Stimulated activated effector memory CD8-positive, alpha-beta T cell treated with anti-CD3 and anti-CD28 coated beads, Interleukin-12 subunit alpha, Interleukin-12 subunit beta, amount 100 ng/mL, for 72 hours (primary cell): ENCODE measurements around the gene LZTFL1.
"Not testable (repeated sequence)": the region's sequence is repeated elsewhere in the genome, so short reads cannot be mapped to it uniquely, and the experiment has no call there.

ENCODE experiments used
- ATAC-seq: fragments of 150-1000 bp; cut with Tn5 transposase; 2 replicates; pipeline ENCODE4 v1.10.0; 2021
- DNase-seq, 2 donors: peaks; one replicate each; pipeline ENCODE4 v3.0.0; 2021 to 2022; ENCODE audit warnings: low spot score in 2 of 2
- H3K27ac Mint-ChIP-seq: one replicate; pipeline ENCODE4 v1.8.0; 2022; ENCODE audit warnings: mild to moderate bottlenecking, mixed read lengths
- H3K36me3 Mint-ChIP-seq: one replicate; pipeline ENCODE4 v1.8.0; 2022; ENCODE audit warnings: mild to moderate bottlenecking, mixed read lengths
- H3K4me1 Mint-ChIP-seq: one replicate; pipeline ENCODE4 v1.8.0; 2022; ENCODE audit warnings: mixed read lengths
- H3K4me3 Mint-ChIP-seq: one replicate; pipeline ENCODE4 v1.8.0; 2022; ENCODE audit warnings: mild to moderate bottlenecking, mixed read lengths
- H3K9me3 Mint-ChIP-seq: one replicate; pipeline ENCODE4 v1.8.0; 2022; ENCODE audit warnings: mixed read lengths

The LZTFL1 gene

GRCh38 chr3:45872569-45872968, 30.6 kb upstream of the LZTFL1 start:
- Mint-ChIP-seq H3K9me3 (peaks cover 5% of the 10 kb centered on the region), H3K4me1 (peaks cover 41% of the 10 kb centered on the region), H3K36me3 (no peaks in the 10 kb centered on the region), H3K4me3 (no peak overlapping the region), H3K27ac (no peak overlapping the region)
- ATAC-seq (no peak), DNase-seq (no peak)

GRCh38 chr3:45871780-45872179, 29.9 kb upstream of the LZTFL1 start:
- no peak overlapping the region for H3K27ac Mint-ChIP-seq
- H3K4me3 Mint-ChIP-seq, result peak overlapping the region; percentile 5
- no peaks in the 10 kb centered on the region for H3K36me3 Mint-ChIP-seq
- H3K4me1 Mint-ChIP-seq, result peaks cover 41% of the 10 kb centered on the region
- H3K9me3 Mint-ChIP-seq, result peaks cover 5% of the 10 kb centered on the region
- DNase-seq, result no peak
- no peak for ATAC-seq

- Mint-ChIP-seq H3K4me3 (no peak overlapping the region), H3K4me1 (peaks cover 42% of the 10 kb centered on the region), H3K9me3 (peaks cover 5% of the 10 kb centered on the region), H3K27ac (no peak overlapping the region), H3K36me3 (no peaks in the 10 kb centered on the region)
- ATAC-seq, result peak; percentile 96
- DNase-seq, result no peak
Measured at GRCh38 chr3:45870099-45870498, 28.2 kb upstream of the LZTFL1 start.

GRCh38 chr3:45869638-45870037, 27.7 kb upstream of the LZTFL1 start:
- Mint-ChIP-seq H3K36me3 (no peaks in the 10 kb centered on the region), H3K4me1 (peaks cover 42% of the 10 kb centered on the region), H3K27ac (no peak overlapping the region), H3K4me3 (no peak overlapping the region), H3K9me3 (peaks cover 5% of the 10 kb centered on the region)
- ATAC-seq (no peak), DNase-seq (no peak)

GRCh38 chr3:45868650-45869049, 26.7 kb upstream of the LZTFL1 start:
- DNase-seq (no peak), ATAC-seq (no peak)
- Mint-ChIP-seq H3K4me1 (peaks cover 44% of the 10 kb centered on the region), H3K4me3 (no peak overlapping the region), H3K27ac (no peak overlapping the region), H3K9me3 (peaks cover 5% of the 10 kb centered on the region), H3K36me3 (no peaks in the 10 kb centered on the region)

- H3K36me3 Mint-ChIP-seq, result no peaks in the 10 kb centered on the region
- DNase-seq (no peak), ATAC-seq (no peak)
- peaks cover 6% of the 10 kb centered on the region for H3K9me3 Mint-ChIP-seq
- no peak overlapping the region for H3K4me3 Mint-ChIP-seq
- H3K27ac Mint-ChIP-seq, result no peak overlapping the region
- peaks cover 48% of the 10 kb centered on the region for H3K4me1 Mint-ChIP-seq
Measured at GRCh38 chr3:45868213-45868612, 26.3 kb upstream of the LZTFL1 start.

- no peak for DNase-seq
- Mint-ChIP-seq H3K36me3 (no peaks in the 10 kb centered on the region), H3K27ac (no peak overlapping the region), H3K4me3 (no peak overlapping the region), H3K9me3 (peaks cover 6% of the 10 kb centered on the region), H3K4me1 (peaks cover 45% of the 10 kb centered on the region)
- ATAC-seq, result no peak
Measured at GRCh38 chr3:45865563-45865962, 23.6 kb upstream of the LZTFL1 start.

- H3K27ac Mint-ChIP-seq, result no peak overlapping the region
- no peaks in the 10 kb centered on the region for H3K36me3 Mint-ChIP-seq
- H3K4me3 Mint-ChIP-seq, result no peak overlapping the region
- peaks cover 39% of the 10 kb centered on the region for H3K4me1 Mint-ChIP-seq
- DNase-seq (peak in 1 of 2 donors; percentile 69), ATAC-seq (peak; percentile 95)
- H3K9me3 Mint-ChIP-seq, result peaks cover 6% of the 10 kb centered on the region
Measured at GRCh38 chr3:45864760-45865519, 23.0 kb upstream of the LZTFL1 start.

- H3K27ac Mint-ChIP-seq, result no peak overlapping the region
- peaks cover 6% of the 10 kb centered on the region for H3K9me3 Mint-ChIP-seq
- H3K4me1 Mint-ChIP-seq, result peaks cover 25% of the 10 kb centered on the region
- peak; percentile 69 for ATAC-seq
- no peaks in the 10 kb centered on the region for H3K36me3 Mint-ChIP-seq
- DNase-seq, result no peak
- H3K4me3 Mint-ChIP-seq, result no peak overlapping the region
Measured at GRCh38 chr3:45861043-45861719, 19.3 kb upstream of the LZTFL1 start.

GRCh38 chr3:45860481-45860880, 18.6 kb upstream of the LZTFL1 start:
- no peak for ATAC-seq
- DNase-seq, result no peak
- Mint-ChIP-seq H3K27ac (no peak overlapping the region), H3K4me3 (no peak overlapping the region), H3K36me3 (no peaks in the 10 kb centered on the region), H3K4me1 (peaks cover 25% of the 10 kb centered on the region), H3K9me3 (peaks cover 6% of the 10 kb centered on the region)

- Mint-ChIP-seq H3K36me3 (no peaks in the 10 kb centered on the region), H3K4me1 (peaks cover 17% of the 10 kb centered on the region), H3K27ac (no peak overlapping the region)
Measured at GRCh38 chr3:45858809-45859543, 17.1 kb upstream of the LZTFL1 start.

GRCh38 chr3:45857024-45857423, 15.1 kb upstream of the LZTFL1 start:
- not testable (repeated sequence) for H3K9me3 Mint-ChIP-seq, ATAC-seq, H3K36me3 Mint-ChIP-seq, DNase-seq, H3K4me3 Mint-ChIP-seq, H3K27ac Mint-ChIP-seq
- H3K4me1 Mint-ChIP-seq, result peaks cover 11% of the 10 kb centered on the region

More at GRCh38 chr3:45858809-45859543, 17.1 kb upstream of the LZTFL1 start:
- Mint-ChIP-seq H3K4me3 (no peak overlapping the region), H3K9me3 (peaks cover 6% of the 10 kb centered on the region)
- no peak for ATAC-seq
- no peak for DNase-seq

GRCh38 chr3:45856323-45856722, 14.4 kb upstream of the LZTFL1 start:
- H3K27ac Mint-ChIP-seq, H3K4me1 Mint-ChIP-seq, H3K4me3 Mint-ChIP-seq, DNase-seq, H3K9me3 Mint-ChIP-seq, ATAC-seq, H3K36me3 Mint-ChIP-seq: not testable (repeated sequence)

GRCh38 chr3:45852828-45853227, 10.9 kb upstream of the LZTFL1 start:
- Mint-ChIP-seq H3K9me3 (no peaks in the 10 kb centered on the region), H3K27ac (no peak overlapping the region), H3K4me1 (no peaks in the 10 kb centered on the region), H3K36me3 (no peaks in the 10 kb centered on the region), H3K4me3 (no peak overlapping the region)
- ATAC-seq (no peak), DNase-seq (no peak)

- Mint-ChIP-seq H3K36me3 (no peaks in the 10 kb centered on the region), H3K4me1 (no peaks in the 10 kb centered on the region), H3K4me3 (no peak overlapping the region), H3K9me3 (no peaks in the 10 kb centered on the region), H3K27ac (no peak overlapping the region)
- DNase-seq (no peak), ATAC-seq (no peak)
Measured at GRCh38 chr3:45848392-45848791, 6.5 kb upstream of the LZTFL1 start.
